GM18517 (cell line): ENCODE data around the gene ANGPTL2.
"Not testable (repeated sequence)": the region's sequence is repeated elsewhere in the genome, so short reads cannot be mapped to it uniquely, and the experiment has no call there.

Experiments used
- ATAC-seq: cut with Tn5 transposase; IDR thresholded peaks from one replicate; pipeline ENCODE4 v1.9.1; 2021; ENCODE audit warnings: mild to moderate bottlenecking, moderate library complexity; ENCODE audit not compliant: unreplicated experiment

ANGPTL2 gene

GRCh38 chr9:127122176-127123063, at the start of gene ANGPTL2:
ANGPTL2 (minus strand) TSS chr9:127122635; CDS start chr9:127108731, 13,904 bp downstream.
- no peak for ATAC-seq

GRCh38 chr9:127171348-127171747, 48.9 kb upstream of the ANGPTL2 start:
- not testable (repeated sequence) for ATAC-seq

- no peak for ATAC-seq
Measured at GRCh38 chr9:127170652-127171051, 48.2 kb upstream of the ANGPTL2 start.

GRCh38 chr9:127170103-127170502, 47.7 kb upstream of the ANGPTL2 start:
- ATAC-seq, result no peak

- ATAC-seq, result no peak
Measured at GRCh38 chr9:127169575-127169883, 47.1 kb upstream of the ANGPTL2 start.

- ATAC-seq, result no peak
Measured at GRCh38 chr9:127168756-127169574, 46.5 kb upstream of the ANGPTL2 start.

GRCh38 chr9:127167560-127168326, 45.3 kb upstream of the ANGPTL2 start:
- ATAC-seq, result no peak

- ATAC-seq, result no peak
Measured at GRCh38 chr9:127166651-127167524, 44.5 kb upstream of the ANGPTL2 start.

- ATAC-seq, result no peak
Measured at GRCh38 chr9:127166111-127166510, 43.7 kb upstream of the ANGPTL2 start.

GRCh38 chr9:127165116-127165515, 42.7 kb upstream of the ANGPTL2 start:
- no peak for ATAC-seq

GRCh38 chr9:127163409-127163808, 41.0 kb upstream of the ANGPTL2 start:
- no peak for ATAC-seq

GRCh38 chr9:127162864-127163365, 40.5 kb upstream of the ANGPTL2 start:
- ATAC-seq, result no peak

GRCh38 chr9:127162046-127162863, 39.8 kb upstream of the ANGPTL2 start:
- ATAC-seq, result no peak

- no peak for ATAC-seq
Measured at GRCh38 chr9:127161081-127161624, 38.7 kb upstream of the ANGPTL2 start.

- no peak for ATAC-seq
Measured at GRCh38 chr9:127159949-127160610, 37.6 kb upstream of the ANGPTL2 start.

GRCh38 chr9:127159325-127159801, 36.9 kb upstream of the ANGPTL2 start:
- ATAC-seq, result no peak

- ATAC-seq, result no peak
Measured at GRCh38 chr9:127158786-127159324, 36.4 kb upstream of the ANGPTL2 start.
